Measurements from ENCODE around the gene MCTP1.

DNA sequence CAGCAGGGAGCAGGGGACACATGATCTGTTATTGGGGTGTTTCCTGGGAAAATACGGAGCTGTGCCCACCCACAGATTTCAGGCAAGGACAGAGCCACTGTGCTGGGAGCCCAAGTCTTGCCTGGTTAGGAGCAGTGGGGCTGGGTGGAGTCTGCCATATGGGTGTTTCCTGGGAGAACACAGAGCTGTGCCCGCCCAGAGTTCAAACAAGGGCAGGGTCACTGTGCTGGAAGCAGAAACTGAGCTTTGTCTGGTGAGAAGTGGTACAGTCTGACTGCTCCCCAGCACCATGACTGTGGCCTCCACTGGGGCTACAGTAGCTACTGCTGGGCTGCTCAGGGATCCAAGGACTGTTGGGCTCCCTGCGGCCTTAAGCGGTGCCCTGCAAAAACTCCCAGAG lies 135.5 kb downstream of the MCTP1 start:
- TF ChIP-seq POLR2A (IDR thresholded peaks at IDR 0.05; ENCODE audit: low read depth, low read length), result no peak
- TF ChIP-seq POLR2AphosphoS5 (IDR thresholded peaks at IDR 0.05; ENCODE audit: low read depth, low read length), result no peak
